Erythroblast (primary cell): Measurements from ENCODE around the gene EVPLL.
"Not testable (repeated sequence)": the region's sequence is repeated elsewhere in the genome, so short reads cannot be mapped to it uniquely, and the experiment has no call there.

Experiments used
- GATA1 ChIP-seq: IDR thresholded peaks from 2 replicates; pipeline ENCODE4 v1.6.1; 2011; ENCODE audit warnings: low read depth, mild to moderate bottlenecking, control low read depth, low read length, moderate library complexity
- POLR2A ChIP-seq: IDR thresholded peaks from 2 replicates; pipeline ENCODE4 v1.6.1; 2011; ENCODE audit warnings: mild to moderate bottlenecking, low read length

GRCh38 chr17:18388728-18389127, 11.2 kb downstream of the EVPLL start:
- not testable (repeated sequence) for TF ChIP-seq GATA1, POLR2A
